Measurements from ENCODE around the gene PIBF1. TPM values are rescaled to one million over a fixed set of nuclear protein-coding genes. Genes with fewer than 3 reads are reported as not detected.

Gene PIBF1
- total and polyA plus RNA-seq, 2 of the 4 experiments (the other 2 are of a cell fraction) = 5.1 to 13.3 TPM

DNA sequence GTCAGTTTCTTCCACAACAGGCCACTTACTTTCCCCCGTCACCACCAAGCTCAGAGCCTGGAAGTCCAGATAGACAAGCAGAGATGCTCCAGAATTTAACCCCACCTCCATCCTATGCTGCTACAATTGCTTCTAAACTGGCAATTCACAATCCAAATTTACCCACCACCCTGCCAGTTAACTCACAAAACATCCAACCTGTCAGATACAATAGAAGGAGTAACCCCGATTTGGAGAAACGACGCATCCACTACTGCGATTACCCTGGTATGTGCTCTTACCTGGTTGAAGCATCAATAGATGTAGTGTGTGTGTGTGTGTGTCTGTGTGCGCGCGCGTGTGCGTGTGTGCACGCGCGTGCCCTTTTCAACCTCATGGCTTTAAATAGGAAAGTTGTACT is 280.5 kb downstream of the PIBF1 start:
- Histone ChIP-seq H3K79me1 (ENCODE audit: low read depth in 1 of 2, low read length in 2 of 2) (peaks cover 20 to 30% of the 10 kb centered on the region in 2 experiments), H3K18ac (ENCODE audit: low read depth, low read length) (no peak overlapping the region), H3K4me1 (ENCODE audit: control insufficient read depth, insufficient read depth, low read length) (peaks cover 5% of the 10 kb centered on the region), H2BK5ac (ENCODE audit: low read depth, low read length, poor library complexity, severe bottlenecking) (no peak overlapping the region), H3K9me1 (ENCODE audit: insufficient read depth, low read length) (no peaks in the 10 kb centered on the region), H3K56ac (ENCODE audit: extremely low read depth, insufficient read depth, low read length) (no peak overlapping the region), H3K36me3 (ENCODE audit: control insufficient read depth, insufficient read depth, low read length) (peaks cover 5% of the 10 kb centered on the region), H4K8ac (ENCODE audit: low read depth in 2 of 2, low read length in 2 of 2) (no peak overlapping the region), H2BK15ac (ENCODE audit: low read depth, low read length) (no peak overlapping the region), H4K91ac (ENCODE audit: insufficient read depth, low read depth, low read length) (no peak overlapping the region), H4K20me1 (ENCODE audit: insufficient read depth, low read length) (no peaks in the 10 kb centered on the region), H4K5ac (ENCODE audit: low read depth, low read length) (no peak overlapping the region), H3K9ac (ENCODE audit: low read depth, low read length) (no peak overlapping the region), H2AFZ (replicated peaks; ENCODE audit: low read length, poor library complexity) (no peak overlapping the region), H3K4me3 (ENCODE audit: insufficient read depth, low read depth, low read length) (no peak overlapping the region), H2BK120ac (ENCODE audit: low read depth, low read length) (no peak overlapping the region), H3K4ac (ENCODE audit: low read depth, low read length) (no peak overlapping the region), H3K27me3 (ENCODE audit: control insufficient read depth, insufficient read depth, low read length) (no peaks in the 10 kb centered on the region), H3K14ac (replicated peaks; ENCODE audit: low read depth, low read length) (no peak overlapping the region), H3K4me2 (ENCODE audit: low read depth, low read length) (no peak overlapping the region), H3K9me3 (ENCODE audit: control insufficient read depth, insufficient read depth, low read length) (no peaks in the 10 kb centered on the region), H2AK5ac (ENCODE audit: low read depth, low read length) (no peak overlapping the region), H3K23ac (ENCODE audit: low read depth, low read length) (no peak overlapping the region), H2AK9ac (replicated peaks; ENCODE audit: low read depth, low read length, poor library complexity) (peak overlapping the region; percentile 16), H3K27ac (ENCODE audit: insufficient read depth, low read length) (no peak overlapping the region), H2BK20ac (ENCODE audit: low read depth, low read length) (no peak overlapping the region)
- TF ChIP-seq MAZ (IDR thresholded peaks at IDR 0.05; ENCODE audit: borderline replicate concordance, low read depth, low read length) = no peak
- TF ChIP-seq SMC3 (IDR thresholded peaks at IDR 0.05; ENCODE audit: low read depth, low read length) = no peak
- TF ChIP-seq RAD21 (IDR thresholded peaks at IDR 0.05; ENCODE audit: low read length) = no peak
- no peak for TF ChIP-seq NFE2L2 (IDR thresholded peaks at IDR 0.05; ENCODE audit: low read depth, low read length)
- TF ChIP-seq, protein P1, sequence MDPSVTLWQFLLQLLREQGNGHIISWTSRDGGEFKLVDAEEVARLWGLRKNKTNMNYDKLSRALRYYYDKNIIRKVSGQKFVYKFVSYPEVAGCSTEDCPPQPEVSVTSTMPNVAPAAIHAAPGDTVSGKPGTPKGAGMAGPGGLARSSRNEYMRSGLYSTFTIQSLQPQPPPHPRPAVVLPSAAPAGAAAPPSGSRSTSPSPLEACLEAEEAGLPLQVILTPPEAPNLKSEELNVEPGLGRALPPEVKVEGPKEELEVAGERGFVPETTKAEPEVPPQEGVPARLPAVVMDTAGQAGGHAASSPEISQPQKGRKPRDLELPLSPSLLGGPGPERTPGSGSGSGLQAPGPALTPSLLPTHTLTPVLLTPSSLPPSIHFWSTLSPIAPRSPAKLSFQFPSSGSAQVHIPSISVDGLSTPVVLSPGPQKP (IDR thresholded peaks at IDR 0.05; ENCODE audit: borderline replicate concordance, low read depth, low read length) = no peak
- TF ChIP-seq CHD1 (IDR thresholded peaks at IDR 0.05; ENCODE audit: low read depth, low read length) = no peak
- TF ChIP-seq, protein P2, sequence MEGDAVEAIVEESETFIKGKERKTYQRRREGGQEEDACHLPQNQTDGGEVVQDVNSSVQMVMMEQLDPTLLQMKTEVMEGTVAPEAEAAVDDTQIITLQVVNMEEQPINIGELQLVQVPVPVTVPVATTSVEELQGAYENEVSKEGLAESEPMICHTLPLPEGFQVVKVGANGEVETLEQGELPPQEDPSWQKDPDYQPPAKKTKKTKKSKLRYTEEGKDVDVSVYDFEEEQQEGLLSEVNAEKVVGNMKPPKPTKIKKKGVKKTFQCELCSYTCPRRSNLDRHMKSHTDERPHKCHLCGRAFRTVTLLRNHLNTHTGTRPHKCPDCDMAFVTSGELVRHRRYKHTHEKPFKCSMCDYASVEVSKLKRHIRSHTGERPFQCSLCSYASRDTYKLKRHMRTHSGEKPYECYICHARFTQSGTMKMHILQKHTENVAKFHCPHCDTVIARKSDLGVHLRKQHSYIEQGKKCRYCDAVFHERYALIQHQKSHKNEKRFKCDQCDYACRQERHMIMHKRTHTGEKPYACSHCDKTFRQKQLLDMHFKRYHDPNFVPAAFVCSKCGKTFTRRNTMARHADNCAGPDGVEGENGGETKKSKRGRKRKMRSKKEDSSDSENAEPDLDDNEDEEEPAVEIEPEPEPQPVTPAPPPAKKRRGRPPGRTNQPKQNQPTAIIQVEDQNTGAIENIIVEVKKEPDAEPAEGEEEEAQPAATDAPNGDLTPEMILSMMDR (conservative IDR thresholded peaks at IDR 0.05; ENCODE audit: low read depth, low read length) = no peak
- no peak for TF ChIP-seq BHLHE40 (IDR thresholded peaks at IDR 0.05; ENCODE audit: low read depth, low read length)
- no peak for TF ChIP-seq POLR2A (IDR thresholded peaks at IDR 0.05; ENCODE audit: low read depth, low read length)
- no peak for TF ChIP-seq CEBPB (IDR thresholded peaks at IDR 0.05; ENCODE audit: low read depth, low read length)
- ATAC-seq (ENCODE audit: low read depth) (no peak), DNase-seq (no peak)
- CTCF ChIA-PET = interaction anchor here (0.7 kb wide), 1 partner anchor 9 kb away, joined by 3 read pairs; no protein-coding TSS in a partner anchor
- in situ Hi-C loops (cut with MboI; ENCODE audit: low sequenced_read_pairs) (no loop called here), intact Hi-C loops (cut with micrococcal nuclease) (loop anchor here (5.0 kb wide), 1 partner anchor 75 kb away; no protein-coding TSS in a partner anchor), dilution Hi-C loops (cut with HindIII; ENCODE audit: low sequenced_read_pairs, unreplicated experiment) (no loop called here)
- WGBS, 2 experiments (ENCODE audit: extremely low coverage in 2 of 2, insufficient read length in 1 of 2) = no CpG with 5 or more reads among the region's 13 CpGs
- TSS peak; percentile 21 for BruUV-seq (replicated peaks)
- POLR2A ChIA-PET (ENCODE audit: unreplicated experiment) = no interaction called here

Data from IMR-90 (cell line).